C4-2B (cell line): Measurements from ENCODE around the gene RASA3.

Experiments used
- H3K27ac ChIP-seq: fragments of 450-650 bp; 2 replicates; pipeline ENCODE4 v1.5.1; 2017
- ZFX ChIP-seq: fragments of 450-650 bp; IDR thresholded peaks from 2 replicates; pipeline ENCODE4 v1.6.1; 2017
- TF ChIP-seq, protein P1 (sequence below): fragments of 450-650 bp; conservative IDR thresholded peaks from 2 replicates; pipeline ENCODE4 v1.5.1; 2017; ENCODE audit warnings: mild to moderate bottlenecking

The RASA3 gene

DNA sequence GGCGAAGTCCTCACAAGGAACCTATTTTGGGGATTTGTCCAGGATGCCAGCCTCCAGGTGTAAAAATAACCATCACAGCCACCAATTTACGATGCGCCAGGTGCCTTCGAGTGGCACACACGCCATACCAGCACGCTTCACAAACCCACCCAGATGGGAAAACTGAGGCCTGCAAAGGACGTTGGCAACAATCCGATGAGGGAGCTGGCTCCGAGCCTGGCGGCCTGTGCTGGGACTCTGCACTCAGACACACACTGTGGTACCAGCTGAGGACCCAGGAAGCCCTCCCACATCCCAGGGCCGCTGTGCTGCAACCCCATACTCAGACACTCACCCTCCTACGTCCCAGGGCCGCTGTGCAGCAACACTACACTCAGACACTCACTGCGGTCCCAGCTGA, 93.5 kb downstream of the RASA3 start:
- TF ChIP-seq, protein P1, sequence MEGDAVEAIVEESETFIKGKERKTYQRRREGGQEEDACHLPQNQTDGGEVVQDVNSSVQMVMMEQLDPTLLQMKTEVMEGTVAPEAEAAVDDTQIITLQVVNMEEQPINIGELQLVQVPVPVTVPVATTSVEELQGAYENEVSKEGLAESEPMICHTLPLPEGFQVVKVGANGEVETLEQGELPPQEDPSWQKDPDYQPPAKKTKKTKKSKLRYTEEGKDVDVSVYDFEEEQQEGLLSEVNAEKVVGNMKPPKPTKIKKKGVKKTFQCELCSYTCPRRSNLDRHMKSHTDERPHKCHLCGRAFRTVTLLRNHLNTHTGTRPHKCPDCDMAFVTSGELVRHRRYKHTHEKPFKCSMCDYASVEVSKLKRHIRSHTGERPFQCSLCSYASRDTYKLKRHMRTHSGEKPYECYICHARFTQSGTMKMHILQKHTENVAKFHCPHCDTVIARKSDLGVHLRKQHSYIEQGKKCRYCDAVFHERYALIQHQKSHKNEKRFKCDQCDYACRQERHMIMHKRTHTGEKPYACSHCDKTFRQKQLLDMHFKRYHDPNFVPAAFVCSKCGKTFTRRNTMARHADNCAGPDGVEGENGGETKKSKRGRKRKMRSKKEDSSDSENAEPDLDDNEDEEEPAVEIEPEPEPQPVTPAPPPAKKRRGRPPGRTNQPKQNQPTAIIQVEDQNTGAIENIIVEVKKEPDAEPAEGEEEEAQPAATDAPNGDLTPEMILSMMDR, result no peak
- no peak for TF ChIP-seq ZFX
- no peak overlapping the region for H3K27ac ChIP-seq

DNA sequence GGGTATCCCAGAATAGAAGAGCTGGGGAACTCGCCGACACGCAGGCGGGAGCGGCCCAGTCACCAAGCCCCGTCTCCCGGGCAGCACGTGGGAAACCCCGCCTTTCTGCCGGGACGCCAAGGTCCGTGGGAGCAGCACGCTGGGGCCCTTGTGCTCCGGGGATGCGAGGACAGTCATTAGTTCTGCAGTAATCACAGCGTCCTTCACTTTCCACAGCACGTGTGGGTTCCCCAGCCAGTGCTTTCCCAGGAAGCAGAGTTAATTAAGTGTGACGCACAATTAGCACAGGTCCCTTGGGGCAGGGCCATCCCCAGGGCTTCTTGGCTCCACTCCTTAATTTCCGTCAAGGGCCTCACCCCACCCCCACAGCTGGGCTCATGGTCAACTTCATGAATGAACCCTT, 94.2 kb downstream of the RASA3 start:
- TF ChIP-seq ZFX, result no peak
- TF ChIP-seq, protein P1, result no peak
- no peak overlapping the region for H3K27ac ChIP-seq

DNA sequence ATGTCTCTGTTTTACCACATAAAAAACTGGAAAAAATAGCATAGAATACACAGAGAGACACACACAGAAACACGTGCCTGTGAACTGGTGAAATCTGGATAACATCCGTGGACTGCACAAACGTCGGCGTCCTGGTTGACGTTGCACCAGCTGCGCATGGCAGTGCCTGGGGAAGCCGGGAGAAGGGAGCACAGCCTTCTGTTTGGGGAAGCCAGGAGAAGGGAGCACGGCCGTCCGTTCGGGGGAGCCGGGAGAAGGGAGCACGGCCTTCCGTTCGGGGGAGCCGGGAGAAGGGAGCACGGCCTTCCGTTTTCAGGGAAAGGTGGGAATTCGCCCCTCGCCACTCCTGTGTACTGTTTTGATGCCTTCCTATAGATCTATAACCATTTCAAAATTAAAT, 94.7 kb downstream of the RASA3 start:
- no peak for TF ChIP-seq ZFX
- TF ChIP-seq, protein P1, result no peak
- no peak overlapping the region for H3K27ac ChIP-seq

DNA sequence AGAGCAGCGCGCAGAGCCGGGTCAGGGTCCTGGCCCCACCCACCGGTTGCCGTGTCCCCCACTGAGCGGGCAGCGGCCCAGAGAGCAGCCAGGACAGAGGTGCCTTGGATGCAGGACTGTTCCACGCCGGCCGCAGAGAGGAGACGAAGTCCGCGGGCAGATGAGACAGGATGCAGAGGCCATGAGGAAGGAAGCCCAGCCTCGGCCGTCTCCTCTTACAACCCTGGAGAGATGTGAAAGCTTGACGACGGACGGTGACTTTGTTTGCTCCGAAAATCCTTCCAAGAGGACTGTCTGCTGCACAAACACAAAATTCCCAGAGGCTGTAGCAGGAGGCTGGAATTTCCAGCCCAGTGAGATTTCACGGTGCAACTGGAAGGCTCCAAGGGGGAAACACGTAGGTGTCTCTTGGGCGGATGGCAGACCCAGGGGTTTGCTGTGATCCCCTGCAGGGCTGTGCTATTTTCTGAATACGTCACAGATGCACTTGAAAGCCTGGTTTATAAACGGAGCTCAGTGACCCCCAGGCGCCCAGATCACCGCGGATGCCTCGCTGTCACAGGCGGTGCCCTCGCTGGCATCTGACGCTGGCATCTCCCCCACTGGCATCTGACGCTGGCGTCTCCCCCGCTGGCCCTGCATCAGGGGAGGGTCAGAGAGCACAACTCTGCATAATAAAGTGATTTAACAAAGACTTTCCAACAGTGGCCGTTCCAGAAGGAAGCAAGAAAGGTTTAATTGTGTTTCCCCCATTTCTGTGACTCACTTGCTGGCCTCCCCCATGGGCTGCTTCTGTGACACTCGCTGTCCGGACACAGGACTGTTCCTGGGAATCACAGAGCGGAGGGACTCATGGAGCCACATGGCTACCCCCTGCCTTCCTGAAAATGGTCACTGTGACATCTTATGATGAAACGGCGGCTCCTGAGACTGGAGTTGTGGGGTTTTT, 96.6 kb downstream of the RASA3 start:
- H3K27ac ChIP-seq, result peak overlapping the region; percentile 55
- no peak for TF ChIP-seq ZFX
- TF ChIP-seq, protein P1, result no peak

DNA sequence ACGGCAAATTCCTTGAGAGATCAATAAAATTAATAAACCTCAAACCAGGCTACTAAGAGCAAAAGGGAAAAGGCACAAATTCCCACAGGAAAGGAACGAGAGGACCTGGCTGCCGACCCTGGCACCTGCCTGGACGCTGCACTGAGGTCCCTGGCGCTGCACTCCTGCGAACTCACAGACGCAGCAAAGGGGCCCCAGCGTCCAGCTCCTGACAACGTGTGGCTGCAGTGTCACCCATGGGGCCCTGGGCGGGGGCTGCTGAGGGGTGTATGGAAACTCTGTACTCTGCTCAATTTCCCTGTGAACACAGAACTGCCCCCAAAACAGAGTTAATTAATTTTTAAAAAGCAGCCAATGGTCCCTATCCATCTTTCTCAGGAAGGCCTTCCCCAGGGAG, 97.2 kb downstream of the RASA3 start:
- H3K27ac ChIP-seq, result peak overlapping the region; percentile 55
- TF ChIP-seq, protein P1, result no peak
- TF ChIP-seq ZFX, result no peak

DNA sequence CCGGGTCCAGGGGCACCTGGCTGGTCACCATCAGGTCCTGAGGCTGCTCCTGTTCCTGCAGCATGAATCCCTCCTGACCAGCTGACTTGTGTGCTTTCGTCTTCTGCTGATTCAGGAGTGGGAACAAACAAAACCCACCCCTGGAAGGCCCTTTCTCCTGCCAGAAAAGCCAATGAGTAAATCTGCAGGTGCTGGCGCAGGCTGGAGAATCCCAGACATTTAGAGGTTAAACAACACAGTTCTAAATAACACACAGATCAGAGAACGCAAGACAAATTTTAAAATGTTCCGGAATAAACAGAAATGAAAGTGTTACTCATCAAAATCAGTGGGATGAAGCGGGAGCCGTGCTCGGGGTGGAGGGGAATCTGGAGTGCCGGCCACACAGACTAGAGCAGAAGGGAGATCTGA, 97.9 kb downstream of the RASA3 start:
- TF ChIP-seq, protein P1, result no peak
- TF ChIP-seq ZFX, result no peak

DNA sequence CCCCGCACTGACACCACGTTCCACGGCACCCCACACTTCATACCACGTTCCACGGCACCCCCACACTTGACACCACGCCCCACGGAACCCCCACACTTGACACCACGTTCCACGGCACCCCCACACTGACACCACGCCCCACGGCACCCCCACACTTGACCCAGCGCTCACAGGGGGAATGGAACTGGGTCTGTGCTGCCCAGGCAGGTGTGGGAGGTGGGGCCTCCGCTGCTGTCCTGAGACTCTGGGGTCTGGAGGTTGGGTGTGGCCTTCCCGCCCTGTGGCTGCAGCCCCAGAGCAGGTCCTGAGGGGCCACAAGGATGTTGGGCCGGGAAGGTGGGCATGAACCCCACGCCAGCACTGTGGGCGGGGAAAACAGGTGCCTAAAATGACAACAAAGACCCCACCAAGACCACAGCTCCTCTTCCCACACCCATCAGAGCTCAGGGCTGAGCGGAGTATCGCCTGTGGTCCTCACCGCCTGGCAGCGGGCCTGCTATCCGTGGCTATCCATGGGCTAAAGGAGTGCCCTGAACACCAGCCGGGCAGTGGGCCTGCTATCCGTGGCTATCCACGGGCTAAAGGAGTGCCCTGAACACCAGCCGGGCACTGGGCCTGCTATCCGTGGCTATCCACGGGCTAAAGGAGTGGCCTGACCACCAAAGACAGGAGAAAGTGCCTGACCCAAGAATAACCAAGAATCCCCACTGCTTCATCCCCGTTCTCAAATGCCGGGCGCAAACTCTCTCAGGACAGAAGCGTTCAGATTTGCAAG, 98.7 kb downstream of the RASA3 start:
- H3K27ac ChIP-seq, result no peak overlapping the region; the same call in 1 of the 2 replicates
- no peak for TF ChIP-seq ZFX
- TF ChIP-seq, protein P1, result no peak

More for the DNA sequence above, 97.9 kb downstream of the RASA3 start:
- H3K27ac ChIP-seq, result peak overlapping the region; percentile 55; the same call in 1 of the 2 replicates
